Measurements from ENCODE around the gene MICALL2. TPM values are rescaled to one million over a fixed set of nuclear protein-coding genes. Genes with fewer than 3 reads are reported as not detected.

The MICALL2 gene
- total RNA-seq, 1 experiment from 2014 or later, result 15.7 TPM

GRCh38 chr7:1391449-1391848 is 67.8 kb downstream of the MICALL2 start (continued):
- TF ChIP-seq MXD4 (CRISPR knock-in tag; IDR thresholded peaks at IDR 0.05; ENCODE audit: borderline replicate concordance) (no peak), ATF2 (CRISPR knock-in tag; IDR thresholded peaks at IDR 0.05; ENCODE audit: borderline replicate concordance, low read depth) (no peak), TCF7 (CRISPR knock-in tag; IDR thresholded peaks at IDR 0.05; ENCODE audit: low read depth) (no peak), ZNF423 (CRISPR knock-in tag; IDR thresholded peaks at IDR 0.05) (no peak), IRF2 (CRISPR knock-in tag; IDR thresholded peaks at IDR 0.05; ENCODE audit: borderline replicate concordance, low read depth) (no peak), MLX (CRISPR knock-in tag; IDR thresholded peaks at IDR 0.05) (no peak), ZBTB21 (CRISPR knock-in tag; IDR thresholded peaks at IDR 0.05; ENCODE audit: borderline replicate concordance) (no peak), SMAD3 (CRISPR knock-in tag; IDR thresholded peaks at IDR 0.05; ENCODE audit: borderline replicate concordance) (no peak), E2F1 (CRISPR knock-in tag; IDR thresholded peaks at IDR 0.05) (no peak), ETV6 (CRISPR knock-in tag; IDR thresholded peaks at IDR 0.05) (no peak), SMAD4 (CRISPR knock-in tag; IDR thresholded peaks at IDR 0.05) (no peak), ZMAT4 (CRISPR knock-in tag; IDR thresholded peaks at IDR 0.05) (no peak)

- H3K27ac Mint-ChIP-seq, result no peak overlapping the region
- CTCF ChIA-PET, result no interaction called here
- H3K27me3 Mint-ChIP-seq (ENCODE audit: low read depth), result peaks cover 3% of the 10 kb centered on the region; the same call in 1 of the 2 replicates
- TF ChIP-seq SMAD3 (CRISPR knock-in tag; IDR thresholded peaks at IDR 0.05; ENCODE audit: borderline replicate concordance) (no peak), PREB (CRISPR knock-in tag; IDR thresholded peaks at IDR 0.05; ENCODE audit: borderline replicate concordance) (no peak), PRDM15 (CRISPR knock-in tag; IDR thresholded peaks at IDR 0.05) (no peak), ZNF532 (CRISPR knock-in tag; IDR thresholded peaks at IDR 0.05; ENCODE audit: borderline replicate concordance) (no peak), GABPB1 (CRISPR knock-in tag; IDR thresholded peaks at IDR 0.05) (no peak), ATF2 (CRISPR knock-in tag; IDR thresholded peaks at IDR 0.05; ENCODE audit: borderline replicate concordance, low read depth) (no peak), CREM (CRISPR knock-in tag; IDR thresholded peaks at IDR 0.05) (no peak), ZNF671 (CRISPR knock-in tag; IDR thresholded peaks at IDR 0.05) (no peak)
Observed at GRCh38 chr7:1388703-1389335, 70.5 kb downstream of the MICALL2 start.

More at GRCh38 chr7:1388703-1389335, 70.5 kb downstream of the MICALL2 start:
- DNase-seq (ENCODE audit: low spot score) (no peak), ATAC-seq (no peak)
- H3K4me1 Mint-ChIP-seq, result no peaks in the 10 kb centered on the region
- H3K36me3 Mint-ChIP-seq, result no peaks in the 10 kb centered on the region
- H3K9me3 Mint-ChIP-seq, result peaks cover 11% of the 10 kb centered on the region
- POLR2A ChIA-PET, result no interaction called here
- H3K4me3 Mint-ChIP-seq, result no peak overlapping the region
